SU-DHL-6 (cell line): ENCODE data around the gene HS3ST4.

Experiments used
- H2AFZ ChIP-seq: fragments of 200-600 bp; sonication (generic); 2 replicates; pipeline ENCODE4 v1.6.1; 2014; ENCODE audit warnings: low read depth, mild to moderate bottlenecking, moderate library complexity, mixed read lengths, antibody characterized with exemption, low read length; ENCODE audit not compliant: severe bottlenecking
- H3F3A ChIP-seq: fragments of 200-600 bp; shearing (Covaris generic); 2 replicates; pipeline ENCODE4 v1.6.0; 2016; ENCODE audit warnings: antibody characterized with exemption, mild to moderate bottlenecking; ENCODE audit not compliant: insufficient read depth
- H3K27ac ChIP-seq: fragments of 200-600 bp; sonication (generic); 2 replicates; pipeline ENCODE4 v1.5.1; 2016; ENCODE audit warnings: low read depth, mild to moderate bottlenecking, low read length, moderate library complexity, mixed read lengths
- H3K27me3 ChIP-seq: fragments of 200-600 bp; sonication (generic), shearing (Covaris generic); 2 replicates; pipeline ENCODE4 v1.6.0; 2014; ENCODE audit warnings: mild to moderate bottlenecking, low read length
- H3K36me3 ChIP-seq: fragments of 200-600 bp; sonication (generic); 2 replicates; pipeline ENCODE4 v1.6.1; 2014; ENCODE audit warnings: mild to moderate bottlenecking, low read length, mixed read lengths
- H3K4me2 ChIP-seq: fragments of 300-600, 200-600 bp; shearing (Covaris generic), sonication (generic); 2 replicates; pipeline ENCODE4 v1.6.0; 2014; ENCODE audit warnings: low read length, low read depth, mild to moderate bottlenecking; ENCODE audit not compliant: poor library complexity, severe bottlenecking
- H3K4me3 ChIP-seq: fragments of 200-600 bp; sonication (generic); 2 replicates; pipeline ENCODE4 v1.5.1; 2014; ENCODE audit warnings: antibody characterized with exemption, low read length, mild to moderate bottlenecking, mixed read lengths; ENCODE audit not compliant: insufficient read depth, poor library complexity, severe bottlenecking
- H3K79me2 ChIP-seq: fragments of 200-600 bp; sonication (generic); 2 replicates; pipeline ENCODE4 v1.6.1; 2014; ENCODE audit warnings: mild to moderate bottlenecking, low read length, moderate library complexity; ENCODE audit not compliant: insufficient read depth
- H3K9ac ChIP-seq: fragments of 200-600 bp; sonication (generic); 2 replicates; pipeline ENCODE4 v1.7.0; 2014; ENCODE audit warnings: mild to moderate bottlenecking, low read length
- H3K9me2 ChIP-seq: fragments of 200-600 bp; sonication (generic); replicated peaks from 2 replicates; pipeline ENCODE4 v1.6.1; 2014; ENCODE audit warnings: low read length; ENCODE audit not compliant: insufficient read depth
- H3K9me3 ChIP-seq: fragments of 200-600 bp; sonication (generic); 2 replicates; pipeline ENCODE4 v1.6.1; 2014; ENCODE audit warnings: low read length, mixed read lengths; ENCODE audit not compliant: insufficient read depth
- H4K20me1 ChIP-seq: fragments of 200-600 bp; sonication (generic); 2 replicates; pipeline ENCODE4 v1.6.1; 2014; ENCODE audit warnings: low read depth, mild to moderate bottlenecking, antibody characterized with exemption, low read length, moderate library complexity, mixed read lengths
- CTCF ChIP-seq: fragments of 200-600 bp; sonication (generic); IDR thresholded peaks from one replicate; pipeline ENCODE4 v1.5.1; 2017; ENCODE audit warnings: antibody characterized with exemption, mild to moderate bottlenecking, low read length, moderate library complexity; ENCODE audit not compliant: insufficient read depth, poor library complexity, severe bottlenecking
- EZH2phosphoT487 ChIP-seq: fragments of 200-600 bp; sonication (generic), shearing (Covaris generic); conservative IDR thresholded peaks from 2 replicates; pipeline ENCODE4 v1.6.1; 2018; ENCODE audit warnings: mild to moderate bottlenecking, antibody characterized with exemption, low read length, moderate library complexity, mixed read lengths

The HS3ST4 gene

GRCh38 chr16:25716186-25716585 is 24.4 kb downstream of the HS3ST4 start:
- H2AFZ ChIP-seq: no peak overlapping the region
- no peaks in the 10 kb centered on the region for H4K20me1 ChIP-seq
- H3K36me3 ChIP-seq: no peaks in the 10 kb centered on the region
- no peaks in the 10 kb centered on the region for H3K27me3 ChIP-seq
- no peak overlapping the region for H3K4me3 ChIP-seq
- no peak overlapping the region for H3K27ac ChIP-seq
- H3K79me2 ChIP-seq: no peaks in the 10 kb centered on the region
- H3K9ac ChIP-seq: no peak overlapping the region
- H3F3A ChIP-seq: no peaks in the 10 kb centered on the region
- H3K9me3 ChIP-seq: no peaks in the 10 kb centered on the region
- no peak for TF ChIP-seq CTCF
- TF ChIP-seq EZH2phosphoT487: no peak
- no peak overlapping the region for H3K4me2 ChIP-seq
- H3K9me2 ChIP-seq: no peaks in the 10 kb centered on the region

- Histone ChIP-seq H3K9me2 (no peaks in the 10 kb centered on the region), H3F3A (no peaks in the 10 kb centered on the region), H4K20me1 (no peaks in the 10 kb centered on the region), H3K27ac (no peak overlapping the region), H3K4me3 (no peak overlapping the region), H3K4me2 (no peak overlapping the region), H3K9me3 (no peaks in the 10 kb centered on the region), H3K36me3 (no peaks in the 10 kb centered on the region), H3K79me2 (no peaks in the 10 kb centered on the region), H3K27me3 (no peaks in the 10 kb centered on the region), H3K9ac (no peak overlapping the region), H2AFZ (no peak overlapping the region)
- TF ChIP-seq EZH2phosphoT487 (no peak), CTCF (no peak)
Measured at GRCh38 chr16:25721439-25721838, 29.7 kb downstream of the HS3ST4 start.

GRCh38 chr16:25726430-25727098 is 34.8 kb downstream of the HS3ST4 start:
- TF ChIP-seq CTCF: no peak
- TF ChIP-seq EZH2phosphoT487: no peak
- no peaks in the 10 kb centered on the region for H3F3A ChIP-seq
- no peak overlapping the region for H3K4me3 ChIP-seq
- no peaks in the 10 kb centered on the region for H4K20me1 ChIP-seq
- no peaks in the 10 kb centered on the region for H3K9me2 ChIP-seq
- no peaks in the 10 kb centered on the region for H3K27me3 ChIP-seq
- H3K79me2 ChIP-seq: no peaks in the 10 kb centered on the region
- no peaks in the 10 kb centered on the region for H3K36me3 ChIP-seq
- H3K9ac ChIP-seq: no peak overlapping the region
- H3K9me3 ChIP-seq: no peaks in the 10 kb centered on the region
- no peak overlapping the region for H3K4me2 ChIP-seq
- no peak overlapping the region for H3K27ac ChIP-seq
- H2AFZ ChIP-seq: no peak overlapping the region
